Activated CD4-positive, alpha-beta T cell treated with anti-CD3 and anti-CD28 coated beads for 4 hours (primary cell): ENCODE measurements around the gene ITGB7.
"Not testable (repeated sequence)": the region's sequence is repeated elsewhere in the genome, so short reads cannot be mapped to it uniquely, and the experiment has no call there.

Experiments used
- DNase-seq, 2 donors: peaks; one replicate each; pipeline ENCODE4 v3.0.0-alpha.2; 2020

The ITGB7 gene

DNA sequence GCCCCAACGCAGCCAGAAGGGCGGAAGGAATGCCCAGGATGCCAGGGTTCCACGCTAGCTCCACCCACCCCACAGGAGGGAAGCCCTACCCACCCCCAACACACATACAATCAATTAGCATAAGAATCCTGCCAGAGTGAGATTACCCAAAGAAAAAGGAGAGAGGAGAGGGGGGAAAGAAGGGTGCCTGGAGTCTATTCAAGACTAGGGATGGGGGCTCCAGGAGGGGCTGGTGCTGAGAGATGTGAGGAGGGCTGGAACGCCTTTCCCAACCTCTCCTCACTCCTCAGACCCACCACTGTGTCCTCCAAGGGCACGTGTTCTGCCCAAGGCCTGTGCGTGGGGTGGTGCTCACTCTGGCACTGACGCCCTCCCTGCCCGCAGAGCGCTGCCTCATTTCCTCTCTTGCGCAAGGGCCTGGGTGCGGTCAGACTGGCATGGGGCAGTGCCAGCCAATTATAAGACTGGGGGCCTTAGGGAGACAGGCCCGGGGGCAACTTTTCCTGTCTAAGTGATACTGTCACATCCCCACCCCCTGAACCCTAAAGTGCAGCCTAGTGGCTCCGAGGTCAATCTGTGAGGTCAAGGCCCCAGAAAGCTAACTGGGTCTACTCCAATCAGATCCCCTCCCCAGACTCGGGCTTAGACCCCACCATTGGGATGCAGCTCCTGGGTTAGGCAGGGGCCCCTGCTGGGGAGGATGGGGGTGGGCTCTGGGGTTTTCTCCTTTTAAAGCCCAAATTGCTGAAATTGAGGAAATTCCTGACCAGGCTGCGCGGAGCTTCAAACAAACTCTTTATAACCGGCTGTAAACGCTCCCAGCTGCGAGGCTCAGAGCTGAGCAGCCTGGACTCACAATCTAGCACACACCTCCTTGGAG, 10.2 kb upstream of the ITGB7 start:
- no peak for DNase-seq

DNA sequence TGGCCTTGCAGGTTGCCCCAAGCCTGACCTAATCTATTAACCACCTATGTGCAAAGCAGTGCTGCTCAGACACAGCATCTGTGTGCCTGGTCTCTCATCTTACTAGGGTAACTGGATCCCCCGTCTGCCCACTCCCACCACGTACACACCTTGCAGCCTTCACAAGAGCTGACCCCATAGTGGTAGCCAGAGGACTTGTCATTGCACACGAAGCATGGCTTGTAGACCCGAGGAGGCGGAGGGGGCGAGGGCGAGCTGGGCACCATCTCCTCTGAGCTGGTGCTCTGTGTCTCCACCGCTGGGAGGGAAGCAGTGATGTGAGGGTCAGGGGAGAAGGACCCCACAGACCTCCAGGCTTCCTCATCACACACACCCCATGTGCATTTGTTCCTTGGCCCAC, 8.4 kb upstream of the ITGB7 start:
- DNase-seq = no peak

DNA sequence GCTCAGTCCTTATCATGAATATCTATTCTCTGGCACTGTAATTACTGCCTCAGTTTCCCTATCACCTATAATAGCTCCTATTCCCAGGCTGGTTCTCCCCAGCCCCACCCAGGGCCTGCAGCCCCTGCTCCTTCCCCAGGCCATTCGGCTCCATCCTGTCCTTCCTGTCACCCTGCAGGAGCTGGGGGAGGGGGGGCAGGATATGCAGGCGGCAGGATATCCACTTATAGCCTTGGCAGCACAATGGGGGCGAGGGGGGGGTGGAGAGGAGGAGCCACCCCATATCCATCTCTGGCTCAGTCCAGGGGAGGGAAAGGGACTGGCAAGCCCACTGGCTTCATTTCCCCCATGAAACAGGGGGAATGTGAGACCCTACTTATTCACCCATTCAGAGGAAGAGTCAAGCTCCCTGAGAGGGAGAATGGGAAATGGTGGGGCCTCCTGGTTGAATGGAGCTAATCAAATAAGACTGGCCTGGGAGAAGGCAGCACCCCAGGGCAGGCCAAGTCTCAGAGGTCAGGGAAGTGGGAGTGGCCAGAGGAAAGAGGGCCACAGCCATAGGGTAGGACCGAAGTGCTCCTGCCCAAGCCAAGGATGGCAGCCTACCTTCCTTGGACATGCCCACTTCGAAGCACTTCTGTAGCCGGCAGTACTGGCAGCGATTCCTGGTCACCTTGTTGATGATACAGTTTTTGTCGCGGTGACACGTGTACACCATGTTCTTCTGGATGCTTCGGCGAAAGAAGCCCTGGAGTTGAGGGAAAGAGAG, 7.8 kb upstream of the ITGB7 start:
- no peak for DNase-seq

DNA sequence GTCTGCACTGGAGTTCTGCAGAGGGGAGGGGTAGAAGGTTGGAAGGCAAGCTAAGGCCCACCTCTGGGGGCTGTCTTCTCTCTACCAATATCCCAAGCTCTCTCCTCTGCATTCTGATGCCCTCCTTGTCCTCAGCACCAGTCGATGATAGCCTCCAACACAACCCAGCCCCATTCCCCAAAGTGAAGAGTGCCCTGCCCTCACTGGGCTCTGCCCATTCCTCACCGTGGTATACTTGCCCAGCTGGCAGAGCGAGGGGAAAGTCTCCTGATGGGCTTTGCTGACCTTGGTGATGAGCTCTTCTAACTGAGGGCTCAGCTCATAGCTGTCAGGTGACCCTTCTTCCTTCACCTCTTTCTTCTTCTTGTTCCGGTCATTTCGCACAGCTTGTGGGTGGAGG, 7.2 kb upstream of the ITGB7 start:
- DNase-seq = no peak

DNA sequence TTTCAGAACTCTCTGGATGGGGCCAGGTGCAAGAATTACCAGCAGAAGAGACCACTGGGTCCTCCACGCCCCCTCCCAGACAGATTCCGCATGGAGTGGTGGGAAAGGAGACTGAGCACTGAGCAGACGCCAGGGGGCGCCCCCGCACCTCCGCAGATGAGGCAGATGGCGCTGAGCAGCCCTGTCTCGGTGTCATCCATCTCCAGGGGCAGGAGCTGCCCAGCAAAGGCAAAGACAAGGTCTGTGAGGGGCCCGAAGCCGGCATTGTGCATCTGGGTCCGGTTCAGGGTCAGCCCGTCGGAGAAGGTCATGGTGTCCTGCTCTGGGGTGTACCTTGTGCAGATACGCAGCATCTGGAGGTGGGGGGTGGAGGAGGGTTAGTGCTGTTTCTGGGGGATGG, 6.3 kb upstream of the ITGB7 start:
- DNase-seq = peak; percentile 84

DNA sequence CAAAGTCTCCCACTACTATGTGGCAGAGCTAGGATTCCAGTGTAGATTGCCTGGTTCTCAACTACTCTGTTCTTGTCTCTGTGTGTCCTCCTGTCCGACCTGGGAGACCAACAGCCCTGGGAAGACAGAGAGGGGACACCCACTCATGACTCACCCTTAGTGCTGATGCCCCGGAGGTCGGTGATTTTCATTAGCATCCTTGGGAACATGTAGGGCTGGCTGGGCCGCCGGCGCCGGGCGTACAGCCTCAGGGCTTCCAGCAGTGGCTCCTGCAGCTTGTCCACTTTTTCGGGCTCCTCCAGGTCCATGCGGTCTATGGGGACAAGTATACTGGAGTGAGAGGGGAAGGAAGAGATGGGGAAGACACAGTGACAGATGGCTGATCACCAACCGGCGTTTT, 5.9 kb upstream of the ITGB7 start:
- DNase-seq = no peak

DNA sequence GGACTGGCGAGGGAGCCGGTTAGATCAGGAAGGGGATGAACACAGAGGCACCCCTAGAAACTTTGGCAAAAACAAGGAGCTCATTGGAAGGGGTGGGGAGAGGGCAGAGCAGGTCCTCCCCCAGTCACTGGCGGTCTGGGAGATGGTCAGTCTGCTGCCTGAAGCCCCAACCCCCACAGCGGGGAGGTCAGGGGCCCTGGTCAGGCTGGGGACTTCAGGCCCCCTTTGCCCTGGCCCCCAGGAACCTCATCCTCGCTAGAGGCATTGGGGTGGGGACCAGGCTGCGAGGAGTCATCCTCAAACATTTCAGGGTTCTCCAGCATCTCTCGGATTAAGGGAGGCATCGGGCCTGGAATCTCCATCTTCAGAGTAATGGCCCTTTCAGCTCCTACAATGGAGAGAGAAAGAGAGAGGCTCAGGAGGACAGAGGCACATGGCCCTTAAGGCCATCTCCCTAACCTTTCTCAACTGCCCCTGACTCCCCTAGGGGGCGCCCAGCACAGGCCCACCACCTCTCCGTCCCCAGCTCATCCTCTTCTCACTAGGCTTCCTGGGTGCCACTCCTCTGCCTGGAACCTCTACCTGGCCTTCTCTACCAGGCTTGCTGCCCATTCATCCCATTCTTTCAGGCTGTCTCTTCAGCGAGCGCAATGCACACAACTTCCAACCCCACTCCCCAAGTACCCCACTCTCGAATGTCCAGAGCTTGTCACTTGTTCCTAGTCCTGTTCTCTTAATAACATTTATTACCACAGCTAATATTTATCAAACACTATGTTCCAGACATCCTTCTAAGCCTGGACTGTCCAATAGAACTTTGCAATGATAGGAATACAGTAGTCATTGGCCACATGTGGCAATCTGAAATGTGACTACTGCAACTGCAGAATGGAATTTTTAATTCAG, 4.7 kb upstream of the ITGB7 start:
- no peak for DNase-seq

DNA sequence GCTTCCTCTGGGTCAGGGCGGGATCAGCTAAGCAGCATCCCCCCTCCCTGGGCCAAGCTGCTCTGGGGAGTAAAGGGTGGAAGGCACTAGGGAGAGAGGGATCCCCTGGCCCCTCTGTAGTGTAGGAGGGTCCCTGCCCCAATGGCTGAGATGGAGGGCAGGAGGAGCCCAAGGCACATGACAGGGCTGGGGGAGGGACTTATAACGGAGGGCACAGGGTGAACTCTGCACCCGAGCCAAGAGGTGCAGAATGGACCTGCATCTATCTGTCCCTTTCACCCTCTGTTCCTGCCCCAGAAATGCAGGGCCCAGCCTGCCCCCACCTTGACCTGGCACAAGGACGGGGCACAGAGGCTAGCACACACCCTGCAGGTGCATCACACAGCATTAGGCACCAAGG, 3.8 kb upstream of the ITGB7 start:
- no peak for DNase-seq

GRCh38 chr12:53208877-53209463, 1.9 kb upstream of the ITGB7 start:
- no peak for DNase-seq

GRCh38 chr12:53208435-53208834, 1.4 kb upstream of the ITGB7 start:
- DNase-seq = no peak

GRCh38 chr12:53205747-53206419, 1.2 kb downstream of the ITGB7 start:
- peak in 1 of 2 donors; percentile 49 for DNase-seq

DNA sequence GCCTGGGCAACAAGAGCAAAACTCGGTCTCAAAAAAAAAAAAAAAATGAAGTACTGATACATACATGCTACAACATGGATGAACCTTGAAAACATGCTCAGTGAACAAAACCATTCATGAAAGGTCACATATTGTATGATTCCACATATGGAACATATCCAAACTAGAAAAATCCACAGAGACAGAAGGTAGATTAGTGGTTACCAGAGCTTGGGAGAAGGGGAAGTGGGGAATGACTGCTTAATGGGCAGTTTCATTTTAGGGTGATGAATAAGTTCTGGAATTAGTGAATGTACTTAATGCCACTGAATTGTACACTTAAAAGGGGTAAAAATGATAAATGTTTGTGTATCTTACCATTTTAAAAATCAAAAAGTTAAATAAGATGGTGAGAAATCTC, 2.7 kb downstream of the ITGB7 start:
- DNase-seq = no peak

- not testable (repeated sequence) for DNase-seq
Observed at GRCh38 chr12:53202316-53202715, 4.7 kb downstream of the ITGB7 start.

DNA sequence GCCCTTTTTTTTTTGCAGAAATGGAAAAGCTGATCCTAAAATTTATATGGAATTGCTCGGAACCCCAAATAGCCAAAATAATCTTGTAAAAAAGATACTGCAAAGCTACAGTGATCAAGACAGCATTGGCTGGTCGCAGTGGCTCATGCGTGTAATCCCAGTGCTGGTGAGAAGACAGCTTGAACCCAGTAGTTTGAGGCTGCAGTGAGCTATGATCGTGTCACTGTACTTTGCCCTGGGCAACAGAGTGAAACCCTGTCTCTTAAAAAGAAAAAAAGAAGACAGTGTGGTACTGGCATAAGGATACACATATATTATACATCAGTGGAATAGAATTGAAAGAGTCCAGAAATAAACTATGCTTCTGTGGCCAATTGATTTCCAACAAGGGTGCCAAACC, 5.4 kb downstream of the ITGB7 start:
- no peak for DNase-seq

GRCh38 chr12:53201177-53201541, 5.9 kb downstream of the ITGB7 start:
- DNase-seq = no peak

GRCh38 chr12:53200458-53201176, 6.4 kb downstream of the ITGB7 start:
- DNase-seq = no peak

- DNase-seq = no peak
Observed at GRCh38 chr12:53200107-53200457, 7.0 kb downstream of the ITGB7 start.

- no peak for DNase-seq
Observed at GRCh38 chr12:53199700-53200099, 7.4 kb downstream of the ITGB7 start.

DNA sequence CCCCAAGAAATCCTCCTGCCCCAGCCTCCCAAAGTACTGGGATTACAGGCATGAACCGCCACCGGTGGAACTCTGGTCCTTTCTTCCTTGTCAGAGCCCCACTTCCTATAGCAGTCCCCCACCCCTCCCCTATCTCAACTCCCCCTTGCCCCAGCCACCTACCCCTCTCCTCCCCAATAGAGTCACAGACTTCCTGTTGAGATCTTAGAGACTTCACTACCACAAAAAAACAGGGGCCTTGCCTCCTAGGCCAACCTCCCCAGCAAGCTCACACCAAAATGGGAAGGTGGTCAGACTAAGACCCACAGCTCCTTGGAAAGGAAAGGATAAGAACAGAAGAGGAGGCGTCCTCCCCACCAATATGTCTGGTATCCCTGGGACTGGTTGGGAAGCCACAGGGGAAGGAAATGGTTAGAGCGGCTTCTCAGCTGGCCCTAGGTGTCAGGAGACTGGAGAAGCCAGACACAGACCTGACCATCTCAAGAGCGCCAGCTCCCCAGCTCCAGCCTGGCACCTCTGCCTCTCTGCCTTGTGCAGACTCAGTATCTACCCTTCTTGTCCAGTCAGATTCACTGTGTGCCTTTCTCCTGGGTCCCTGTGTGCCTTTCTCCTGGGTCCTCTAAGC, 8.5 kb downstream of the ITGB7 start:
- DNase-seq = no peak

DNA sequence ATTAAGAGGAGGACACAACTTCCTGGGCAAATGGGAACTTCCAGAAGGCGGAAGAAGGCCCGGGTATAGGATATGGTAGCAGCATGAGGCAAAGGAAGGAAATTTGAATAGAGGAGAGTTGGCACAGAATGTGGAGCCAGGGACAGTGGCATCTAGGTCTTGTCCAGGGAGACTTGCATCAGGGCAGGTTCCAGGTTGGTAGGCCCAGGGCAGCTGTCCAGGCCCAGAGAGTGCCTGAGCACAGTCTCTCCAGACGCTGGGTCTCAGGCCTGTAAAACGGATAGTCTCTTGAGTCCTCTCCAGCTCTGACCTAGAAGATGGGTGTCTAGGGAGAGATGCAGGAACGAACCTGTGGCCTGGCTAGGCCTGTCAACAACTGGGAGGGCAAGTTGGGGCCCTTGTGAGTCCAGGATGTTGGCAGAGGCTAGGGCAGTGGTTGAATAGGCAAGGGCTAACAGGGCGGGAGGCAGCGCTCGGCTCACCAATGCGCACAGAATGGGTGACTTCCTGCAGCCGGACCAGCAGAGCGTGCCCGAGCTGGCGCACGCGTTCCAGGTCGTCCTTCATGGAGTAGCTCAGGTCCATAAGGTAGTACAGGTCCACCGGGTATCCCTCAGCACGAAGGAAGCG, 9.9 kb downstream of the ITGB7 start:
- no peak for DNase-seq

DNA sequence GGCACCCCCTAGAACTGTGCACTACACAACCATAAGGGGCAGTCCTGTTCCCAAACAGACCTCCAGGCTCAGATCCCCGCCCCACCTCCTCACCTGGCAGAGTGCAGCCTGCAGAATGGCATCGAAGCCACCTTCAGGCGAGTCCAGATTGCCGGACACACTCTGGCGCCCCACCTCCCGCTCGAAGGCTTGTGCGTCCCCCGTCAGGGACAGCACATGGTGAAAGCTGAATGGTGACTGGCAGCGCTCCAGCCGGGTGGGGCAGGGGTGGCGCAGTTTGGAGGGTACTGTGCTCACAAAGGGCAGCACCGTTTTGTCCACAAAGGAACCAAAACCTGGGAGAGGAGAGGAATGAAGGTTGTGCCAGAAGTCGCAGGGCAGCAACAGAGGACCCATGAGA, 10.6 kb downstream of the ITGB7 start:
- no peak for DNase-seq
